Kidney tubule cell (primary cell): ENCODE measurements around the gene SETSIP.
"Not testable (repeated sequence)": the region's sequence is repeated elsewhere in the genome, so short reads cannot be mapped to it uniquely, and the experiment has no call there.

Source experiments
- DNase-seq: peaks from one replicate; pipeline ENCODE4 v3.0.0-alpha.2; 2018; ENCODE audit warnings: low spot score

SETSIP gene

DNA sequence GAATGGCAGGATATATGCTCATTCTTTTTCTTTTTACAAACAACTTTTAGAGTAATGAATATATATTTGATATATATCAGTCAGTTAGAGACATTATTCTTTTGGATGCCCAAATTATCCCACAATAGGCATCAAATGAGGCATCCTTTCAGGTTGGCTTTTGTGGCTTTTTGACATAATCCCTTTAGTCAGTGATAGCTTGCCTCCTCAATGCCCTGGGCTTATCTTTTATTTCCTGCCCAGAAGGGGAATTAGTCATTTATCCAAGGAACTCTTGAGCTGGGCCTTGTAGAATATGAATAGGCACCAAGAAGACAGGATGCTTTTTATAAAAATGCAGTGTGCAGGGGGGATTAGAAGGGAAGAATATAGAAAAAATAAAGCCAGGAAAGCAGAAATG, 23.3 kb downstream of the SETSIP start:
- DNase-seq: no peak

DNA sequence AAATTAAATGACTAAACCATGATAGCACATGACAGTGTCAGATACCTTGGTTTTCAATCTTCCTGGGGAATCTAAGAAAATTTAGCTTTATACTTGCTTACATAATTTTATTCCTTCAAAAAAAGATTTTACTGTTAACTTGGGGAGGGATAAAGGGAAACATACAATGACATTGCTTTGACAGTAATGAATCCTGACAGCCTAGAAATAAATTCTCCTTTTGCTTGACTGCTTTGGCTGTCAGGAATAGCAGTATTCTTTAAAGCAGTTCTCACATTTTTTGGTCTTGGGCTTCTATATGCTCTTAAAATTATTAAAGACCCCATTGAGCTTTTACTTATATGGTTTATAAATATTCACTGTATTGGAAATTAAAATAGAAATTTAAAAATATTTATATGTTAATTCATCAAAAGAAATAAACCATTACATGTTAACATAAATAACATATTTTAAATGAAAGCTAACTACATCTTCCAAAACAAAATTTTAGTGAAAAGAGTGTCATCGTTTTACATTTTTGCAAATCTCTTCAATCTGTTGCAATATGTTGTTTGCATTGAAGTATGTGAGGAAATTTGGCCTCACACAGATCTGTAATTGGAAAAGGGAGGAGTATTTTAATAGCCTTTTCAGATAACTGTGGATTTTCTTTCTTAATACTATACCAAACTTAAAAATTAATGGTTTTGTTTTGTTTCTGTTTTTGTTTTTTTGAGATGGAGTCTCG, 29.3 kb downstream of the SETSIP start:
- no peak for DNase-seq

DNA sequence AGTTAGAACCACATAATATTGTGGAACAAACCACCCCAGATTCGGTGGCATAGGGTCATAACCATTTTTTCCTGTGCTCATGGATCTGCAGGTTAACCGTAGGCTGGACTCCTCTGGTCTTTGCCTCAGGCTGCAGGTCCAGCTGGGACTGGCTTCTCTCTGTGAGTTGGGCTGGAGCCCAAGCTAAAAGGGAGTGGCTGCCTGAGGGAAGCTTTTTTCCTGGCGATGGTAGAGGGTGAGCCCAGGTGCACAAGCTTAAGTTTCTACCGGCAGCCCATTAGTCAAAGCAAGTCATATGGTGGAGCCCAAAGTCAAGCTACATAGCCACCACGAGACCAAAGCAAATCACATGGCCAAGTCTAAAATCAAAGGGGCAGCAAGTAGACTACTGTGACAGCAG, 31.6 kb downstream of the SETSIP start:
- no peak for DNase-seq

DNA sequence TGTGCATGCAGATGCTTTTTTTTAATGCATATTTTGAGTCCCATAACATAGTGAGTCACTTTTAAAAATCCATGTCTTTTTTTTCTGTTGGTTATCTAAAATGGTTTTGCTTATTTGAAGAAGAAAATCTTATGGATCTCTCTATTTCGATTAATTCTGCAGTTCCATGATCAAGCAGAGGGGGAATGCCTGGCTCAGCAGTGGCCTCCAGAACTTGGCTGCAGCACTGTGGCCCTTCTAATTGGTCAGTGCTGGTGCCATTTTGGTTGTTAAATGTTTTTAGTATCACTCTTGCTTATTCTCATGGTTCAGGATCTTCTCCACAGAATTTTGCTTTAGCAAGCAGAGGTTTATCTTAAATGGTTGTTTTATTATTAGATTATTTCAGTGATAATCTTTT, 34.2 kb downstream of the SETSIP start:
- no peak for DNase-seq

DNA sequence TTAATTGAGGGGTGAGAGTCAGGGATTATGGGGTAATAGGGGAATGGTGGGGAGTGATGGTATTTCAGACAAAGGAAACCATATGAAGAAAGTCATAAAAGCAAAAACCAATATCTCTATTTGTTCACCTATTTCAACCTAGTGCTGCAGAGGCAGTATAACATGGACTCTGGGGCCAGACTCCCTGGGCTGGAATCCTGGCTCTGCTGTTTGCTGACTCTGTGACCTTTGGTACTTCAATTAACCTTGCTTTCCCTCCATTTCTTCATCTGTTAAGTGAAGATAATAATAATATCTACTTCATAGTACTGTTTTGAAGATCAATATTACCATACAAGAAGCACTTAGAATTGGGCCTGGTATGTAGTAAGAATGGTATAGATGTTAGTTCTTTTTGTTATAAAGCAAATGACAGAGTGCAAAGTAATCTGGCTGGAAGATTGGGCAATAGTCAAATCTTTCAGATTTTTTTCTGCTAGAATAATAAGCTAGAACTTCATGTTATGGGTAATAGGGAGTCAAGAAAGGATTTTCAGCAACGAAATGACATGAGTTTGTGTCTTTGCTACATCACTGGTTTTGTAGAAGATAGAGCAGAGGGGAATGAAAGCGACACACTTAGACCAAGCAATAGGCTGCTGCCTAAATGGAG, 36.4 kb downstream of the SETSIP start:
- DNase-seq: no peak

DNA sequence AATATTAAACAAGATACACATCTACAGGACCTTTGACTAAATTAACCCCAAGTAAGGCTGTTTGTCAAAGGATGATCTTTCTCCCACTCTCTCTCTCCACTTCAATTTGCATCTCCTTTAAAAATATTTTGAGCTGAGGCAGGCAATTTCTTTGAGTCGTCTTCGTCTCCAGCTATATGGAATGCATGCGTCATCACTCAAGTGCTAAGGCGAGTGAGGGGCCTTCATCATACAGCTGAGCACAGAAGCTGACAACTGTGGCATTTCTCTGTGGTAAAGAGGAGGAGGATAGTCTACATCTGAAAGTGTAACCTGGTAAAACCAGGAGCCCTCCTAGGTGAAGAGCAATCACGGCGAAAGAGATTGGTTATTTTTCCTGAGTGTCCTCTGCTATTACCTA, 37.8 kb downstream of the SETSIP start:
- DNase-seq: no peak

DNA sequence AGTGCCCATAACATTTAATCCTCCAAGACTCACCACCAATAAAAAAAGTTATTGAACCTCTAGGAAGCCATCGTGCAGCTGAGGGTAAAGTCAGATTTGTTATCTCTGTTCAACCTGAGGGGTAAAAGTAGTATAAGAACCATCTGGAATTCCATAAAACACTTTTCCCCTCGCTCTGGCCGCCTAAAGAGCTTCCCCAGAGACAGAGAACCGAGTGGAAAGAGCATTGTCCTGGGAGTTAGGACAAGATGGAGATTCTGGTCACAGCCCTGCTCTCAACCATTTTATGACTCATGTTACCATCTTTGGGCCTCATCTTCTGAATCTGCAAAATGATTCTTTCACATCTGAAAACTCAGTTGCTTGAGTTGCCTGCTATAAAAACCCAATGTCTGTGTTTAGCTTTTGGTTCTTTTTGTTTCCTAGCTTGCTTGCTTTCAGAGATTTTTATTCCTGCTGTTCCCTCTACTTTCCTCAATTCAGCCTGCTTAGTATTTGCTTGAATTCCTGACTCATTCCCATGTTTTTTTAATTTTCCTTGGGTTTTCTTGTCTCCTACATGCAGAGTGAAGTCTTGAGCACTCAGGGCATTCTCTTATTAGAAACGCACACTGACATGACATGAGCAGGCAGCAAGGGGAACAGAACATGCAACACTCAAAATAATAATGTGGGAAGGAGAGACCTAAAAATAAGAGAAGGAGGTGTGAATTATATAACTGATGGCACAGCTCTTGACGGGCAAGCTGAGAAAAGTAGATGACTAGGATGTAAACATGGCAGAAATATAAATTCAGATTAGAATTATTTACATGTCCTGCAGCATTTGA, 43.7 kb downstream of the SETSIP start:
- no peak for DNase-seq

DNA sequence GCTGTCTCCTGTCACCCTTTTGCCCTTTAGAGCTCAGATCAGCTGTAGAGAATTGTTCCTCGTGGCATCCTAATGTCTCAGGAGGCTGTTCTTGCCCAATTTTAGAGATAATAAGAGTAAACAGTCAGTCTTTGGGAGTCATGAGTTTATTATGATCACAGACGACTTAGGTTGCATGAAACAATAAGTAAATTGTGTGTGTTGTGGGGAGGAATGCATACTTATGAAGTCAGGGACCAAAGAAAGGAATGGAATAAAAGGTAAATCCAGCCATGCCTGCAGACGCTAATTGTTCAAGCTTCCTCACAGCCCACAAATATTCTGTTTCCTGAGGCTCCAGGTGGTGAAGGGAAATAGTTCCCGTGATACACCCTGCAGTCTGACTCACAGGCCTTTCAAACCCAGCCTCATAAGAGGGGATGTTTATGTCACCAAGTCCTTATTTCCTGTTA, 44.5 kb downstream of the SETSIP start:
- DNase-seq: peak; percentile 88

DNA sequence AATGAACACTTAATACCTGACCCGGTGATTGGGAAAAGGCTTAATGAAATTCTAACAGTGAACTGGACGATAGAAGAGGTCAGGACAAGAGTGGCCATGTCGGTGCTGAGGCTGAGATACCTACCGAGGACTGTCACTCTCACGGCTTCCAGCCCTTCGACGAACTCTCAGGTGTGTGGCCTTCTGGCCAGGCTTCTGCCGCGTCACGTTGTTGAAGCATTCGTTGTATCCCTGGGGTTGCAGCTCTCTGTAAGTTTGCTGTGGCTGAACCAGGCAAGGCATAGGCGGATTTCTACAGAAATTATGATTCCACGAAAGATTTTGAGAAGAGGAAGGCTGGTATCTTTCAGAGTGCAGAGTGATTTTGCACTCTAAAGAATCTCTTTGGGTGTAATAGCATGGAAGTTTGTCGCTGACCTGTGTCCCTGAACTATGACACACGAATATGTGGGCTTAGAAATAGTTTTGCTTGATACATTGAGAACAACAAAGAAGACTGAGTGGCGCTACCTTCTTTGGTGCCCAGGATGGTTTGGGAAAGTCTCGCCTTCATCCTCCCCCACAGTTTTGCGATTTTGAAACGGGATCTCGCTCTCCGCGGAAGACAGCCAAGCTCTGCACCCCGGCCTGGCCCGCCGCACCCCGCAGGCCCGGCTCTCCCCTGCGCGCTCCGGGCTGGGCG, 45.8 kb downstream of the SETSIP start:
- peak; percentile 27 for DNase-seq

DNA sequence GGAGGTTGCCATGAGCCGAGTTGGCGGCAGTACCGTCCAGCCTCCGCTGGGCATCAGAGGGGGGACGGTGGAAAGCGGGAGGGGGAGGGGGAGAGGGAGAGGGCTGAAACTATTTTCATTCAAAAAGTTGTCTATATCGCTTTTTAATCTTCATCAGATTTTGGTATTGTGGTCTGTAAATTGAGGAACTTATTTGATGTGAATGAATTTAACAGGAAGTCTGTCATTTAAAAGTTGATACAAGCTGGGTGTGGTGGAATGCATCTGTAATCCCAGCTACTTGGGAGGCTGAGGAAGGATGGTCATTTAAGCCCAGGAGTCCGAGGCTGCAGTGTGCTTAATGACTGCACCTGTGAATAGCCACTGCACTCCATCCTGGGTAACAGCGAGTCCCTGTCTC, 48.4 kb downstream of the SETSIP start:
- DNase-seq: no peak

DNA sequence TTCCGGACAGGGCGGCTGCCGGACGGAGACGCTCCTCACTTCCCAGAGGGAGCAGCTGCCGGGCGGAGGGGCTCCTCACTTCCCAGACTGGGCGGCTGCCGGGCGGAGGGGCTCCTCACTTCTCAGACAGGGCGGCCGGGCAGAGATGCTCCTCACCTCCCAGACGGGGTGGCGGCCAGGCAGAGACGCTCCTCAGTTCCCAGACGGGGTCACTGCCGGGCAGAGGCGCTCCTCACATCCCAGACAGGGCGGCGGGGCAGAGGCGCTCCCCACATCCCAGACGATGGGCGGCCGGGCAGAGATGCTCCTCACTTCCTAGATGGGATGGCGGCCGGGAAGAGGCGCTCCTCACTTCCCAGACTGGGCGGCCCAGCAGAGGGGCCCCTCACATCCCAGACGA, 49.2 kb downstream of the SETSIP start:
- not testable (repeated sequence) for DNase-seq
